ENCODE results near the gene DDX6.
"Not testable (repeated sequence)": the region's sequence is repeated elsewhere in the genome, so short reads cannot be mapped to it uniquely, and the experiment has no call there.

The DDX6 gene

DNA sequence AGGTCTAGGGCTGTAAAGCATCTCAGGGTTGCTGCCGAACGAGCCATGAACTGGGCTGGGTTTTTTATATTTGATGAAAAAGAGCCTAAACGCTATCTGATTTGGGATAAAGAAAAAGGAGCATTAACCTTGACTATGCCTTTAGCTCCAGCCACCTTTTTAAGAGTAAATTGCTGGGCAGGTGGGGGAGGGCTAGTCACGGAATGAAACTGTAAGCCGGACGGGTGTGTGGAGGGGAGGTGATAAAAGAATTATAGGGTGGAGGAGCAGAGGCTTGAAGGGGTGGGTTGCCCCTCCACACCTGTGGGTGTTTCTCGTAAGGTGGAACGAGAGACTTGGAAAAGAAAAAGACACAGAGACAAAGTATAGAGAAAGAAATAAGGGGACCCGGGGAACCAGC is 70.2 kb downstream of the DDX6 start:
- H3K27ac ChIP-seq (ENCODE audit: low read depth, low read length, poor library complexity, severe bottlenecking); H4K20me1 ChIP-seq (ENCODE audit: insufficient read depth, low read length); H3K9ac ChIP-seq (ENCODE audit: low read length); H3K9me2 ChIP-seq (ENCODE audit: low read depth, low read length); H3F3A ChIP-seq (ENCODE audit: insufficient read depth, low read length); H3K9me3 ChIP-seq (ENCODE audit: low read length); H3K4me2 ChIP-seq (ENCODE audit: low read length); H3K36me3 ChIP-seq (ENCODE audit: insufficient read depth, low read length); H3K27me3 ChIP-seq (ENCODE audit: insufficient read depth, low read length); H3K79me2 ChIP-seq (ENCODE audit: insufficient read depth, low read length); H3K4me3 ChIP-seq (ENCODE audit: low read depth, low read length, poor library complexity, severe bottlenecking); H2AFZ ChIP-seq (ENCODE audit: low read length); H3K4me1 ChIP-seq (ENCODE audit: insufficient read depth, low read length, severe bottlenecking): not testable (repeated sequence)

DNA sequence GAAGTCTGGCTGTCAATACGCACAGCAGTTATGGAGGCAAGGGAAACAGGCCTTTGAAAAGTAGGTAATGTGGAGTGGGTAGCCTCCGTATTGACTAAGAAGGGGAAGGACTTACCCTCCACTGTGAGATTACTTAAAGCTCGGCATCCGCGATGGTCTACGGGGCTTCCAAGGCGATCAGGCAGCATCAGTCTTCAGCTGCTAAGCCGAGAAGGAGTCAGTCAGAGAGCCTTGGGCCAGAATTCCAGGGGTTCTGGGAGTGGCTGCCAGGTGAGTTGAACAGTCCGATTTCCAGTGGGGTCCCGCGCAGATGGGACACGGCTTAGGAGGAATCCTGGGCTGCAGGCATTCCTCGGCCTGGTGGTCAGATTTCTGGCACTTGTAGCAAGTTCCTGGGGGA is 70.9 kb downstream of the DDX6 start:
- not testable (repeated sequence) for H3K27me3 ChIP-seq (ENCODE audit: insufficient read depth, low read length); H3K9ac ChIP-seq (ENCODE audit: low read length); H4K20me1 ChIP-seq (ENCODE audit: insufficient read depth, low read length); H3K4me2 ChIP-seq (ENCODE audit: low read length); H3K79me2 ChIP-seq (ENCODE audit: insufficient read depth, low read length); H2AFZ ChIP-seq (ENCODE audit: low read length); H3K27ac ChIP-seq (ENCODE audit: low read depth, low read length, poor library complexity, severe bottlenecking); H3K36me3 ChIP-seq (ENCODE audit: insufficient read depth, low read length); H3K4me3 ChIP-seq (ENCODE audit: low read depth, low read length, poor library complexity, severe bottlenecking); H3F3A ChIP-seq (ENCODE audit: insufficient read depth, low read length); H3K9me2 ChIP-seq (ENCODE audit: low read depth, low read length); H3K9me3 ChIP-seq (ENCODE audit: low read length); H3K4me1 ChIP-seq (ENCODE audit: insufficient read depth, low read length, severe bottlenecking)

DNA sequence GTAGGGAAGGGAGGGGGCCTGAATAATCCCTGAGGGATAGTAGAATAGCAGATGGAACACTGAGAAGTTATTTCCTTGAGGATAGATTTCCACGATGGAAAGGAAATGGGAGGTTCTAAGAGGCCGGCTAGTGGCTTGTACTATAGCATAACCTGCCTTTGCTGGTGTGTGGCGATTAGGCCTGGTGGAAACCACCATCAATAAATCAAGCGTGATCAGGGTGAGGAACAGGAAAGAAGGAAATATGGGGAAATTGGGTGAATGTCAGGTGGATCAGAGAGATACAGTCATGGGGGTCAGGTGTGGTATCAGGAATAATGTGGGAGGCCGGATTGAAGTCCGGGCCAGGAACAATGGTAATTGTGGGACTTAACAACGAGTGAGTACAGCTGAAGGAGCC is 72.4 kb downstream of the DDX6 start:
- not testable (repeated sequence) for H3K36me3 ChIP-seq (ENCODE audit: insufficient read depth, low read length); H3K4me3 ChIP-seq (ENCODE audit: low read depth, low read length, poor library complexity, severe bottlenecking); H3K9me2 ChIP-seq (ENCODE audit: low read depth, low read length); H3K9ac ChIP-seq (ENCODE audit: low read length); H4K20me1 ChIP-seq (ENCODE audit: insufficient read depth, low read length); H3F3A ChIP-seq (ENCODE audit: insufficient read depth, low read length); H3K4me1 ChIP-seq (ENCODE audit: insufficient read depth, low read length, severe bottlenecking); H3K79me2 ChIP-seq (ENCODE audit: insufficient read depth, low read length); H3K27me3 ChIP-seq (ENCODE audit: insufficient read depth, low read length); H2AFZ ChIP-seq (ENCODE audit: low read length); H3K9me3 ChIP-seq (ENCODE audit: low read length); H3K27ac ChIP-seq (ENCODE audit: low read depth, low read length, poor library complexity, severe bottlenecking); H3K4me2 ChIP-seq (ENCODE audit: low read length)

DNA sequence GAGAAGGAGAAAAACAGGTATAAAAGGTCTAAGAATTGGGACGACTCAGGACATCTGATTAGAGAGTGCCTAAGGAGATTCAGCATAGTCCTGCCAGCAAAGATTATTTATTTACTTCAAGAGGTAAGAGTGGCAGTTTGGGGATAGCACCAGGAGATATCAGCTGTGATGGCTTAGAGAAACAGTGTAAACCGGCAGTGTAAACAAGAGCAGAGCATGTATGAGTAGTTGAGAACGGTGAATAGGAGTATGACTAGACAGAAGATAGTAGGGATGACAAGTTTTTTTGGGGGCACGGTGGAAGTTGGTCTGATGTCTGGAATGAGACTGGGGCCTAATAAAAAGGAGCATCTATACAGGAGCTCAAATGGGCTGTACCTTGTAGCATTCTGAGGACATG is 73.2 kb downstream of the DDX6 start:
- H3F3A ChIP-seq (ENCODE audit: insufficient read depth, low read length); H3K4me3 ChIP-seq (ENCODE audit: low read depth, low read length, poor library complexity, severe bottlenecking); H3K27me3 ChIP-seq (ENCODE audit: insufficient read depth, low read length); H3K9ac ChIP-seq (ENCODE audit: low read length); H4K20me1 ChIP-seq (ENCODE audit: insufficient read depth, low read length); H3K4me2 ChIP-seq (ENCODE audit: low read length); H3K27ac ChIP-seq (ENCODE audit: low read depth, low read length, poor library complexity, severe bottlenecking); H3K4me1 ChIP-seq (ENCODE audit: insufficient read depth, low read length, severe bottlenecking); H3K9me2 ChIP-seq (ENCODE audit: low read depth, low read length); H3K9me3 ChIP-seq (ENCODE audit: low read length); H3K36me3 ChIP-seq (ENCODE audit: insufficient read depth, low read length); H3K79me2 ChIP-seq (ENCODE audit: insufficient read depth, low read length); H2AFZ ChIP-seq (ENCODE audit: low read length): not testable (repeated sequence)

DNA sequence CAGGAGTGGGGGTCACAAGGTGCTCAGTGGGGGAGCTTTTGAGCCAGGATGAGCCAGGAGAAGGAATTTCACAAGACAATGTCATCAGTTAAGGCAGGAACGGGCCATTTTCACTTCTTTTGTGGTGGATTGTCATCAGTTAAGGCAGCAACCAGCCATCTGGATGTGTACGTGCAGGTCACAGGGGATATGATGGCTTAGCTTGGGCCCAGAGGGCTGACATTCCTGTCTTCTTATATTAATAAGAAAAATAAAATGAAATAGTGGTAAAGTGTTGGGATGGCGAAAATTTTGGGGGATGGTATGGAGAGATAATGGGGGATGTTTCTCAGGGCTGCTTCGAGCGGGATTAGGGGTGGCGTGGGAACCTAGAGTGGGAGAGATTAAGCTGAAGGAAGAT is 73.7 kb downstream of the DDX6 start:
- not testable (repeated sequence) for H3K27ac ChIP-seq (ENCODE audit: low read depth, low read length, poor library complexity, severe bottlenecking); H3K4me2 ChIP-seq (ENCODE audit: low read length); H3K4me3 ChIP-seq (ENCODE audit: low read depth, low read length, poor library complexity, severe bottlenecking); H3K27me3 ChIP-seq (ENCODE audit: insufficient read depth, low read length); H3K4me1 ChIP-seq (ENCODE audit: insufficient read depth, low read length, severe bottlenecking); H2AFZ ChIP-seq (ENCODE audit: low read length); H3F3A ChIP-seq (ENCODE audit: insufficient read depth, low read length); H3K9me3 ChIP-seq (ENCODE audit: low read length); H3K79me2 ChIP-seq (ENCODE audit: insufficient read depth, low read length); H3K9ac ChIP-seq (ENCODE audit: low read length); H4K20me1 ChIP-seq (ENCODE audit: insufficient read depth, low read length); H3K36me3 ChIP-seq (ENCODE audit: insufficient read depth, low read length); H3K9me2 ChIP-seq (ENCODE audit: low read depth, low read length)

DNA sequence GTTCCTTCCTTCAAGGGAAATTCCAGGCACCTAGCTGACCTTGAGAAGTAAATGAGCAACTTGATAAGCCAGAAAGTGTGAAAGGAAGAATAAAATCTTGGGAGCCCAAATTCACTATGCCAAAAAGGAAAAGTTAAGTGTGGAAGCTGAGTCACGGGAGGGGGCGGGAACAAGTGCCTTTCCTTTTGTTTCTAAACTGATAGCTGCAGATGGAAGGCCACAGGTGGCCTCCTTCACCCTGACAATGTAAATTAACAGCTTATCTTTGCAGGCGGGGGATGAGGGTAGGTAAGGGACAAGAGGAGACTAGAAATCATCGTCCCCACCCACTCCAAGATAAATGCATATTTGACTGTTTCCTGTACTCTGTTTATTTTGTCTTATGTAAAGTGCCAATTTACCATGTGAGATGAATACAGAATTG is 75.1 kb downstream of the DDX6 start:
- Histone ChIP-seq H3K9me3 (ENCODE audit: low read length) (no peaks in the 10 kb centered on the region), H2AFZ (ENCODE audit: low read length) (no peak overlapping the region), H3K36me3 (ENCODE audit: insufficient read depth, low read length) (no peaks in the 10 kb centered on the region), H3K9me2 (ENCODE audit: low read depth, low read length) (no peaks in the 10 kb centered on the region), H3K4me2 (ENCODE audit: low read length) (peak overlapping the region; percentile 26; the same call in 1 of the 2 replicates), H3F3A (ENCODE audit: insufficient read depth, low read length) (no peaks in the 10 kb centered on the region), H4K20me1 (ENCODE audit: insufficient read depth, low read length) (no peaks in the 10 kb centered on the region), H3K27ac (ENCODE audit: low read depth, low read length, poor library complexity, severe bottlenecking) (peak overlapping the region; percentile 49), H3K79me2 (ENCODE audit: insufficient read depth, low read length) (no peaks in the 10 kb centered on the region), H3K4me3 (ENCODE audit: low read depth, low read length, poor library complexity, severe bottlenecking) (no peak overlapping the region), H3K9ac (ENCODE audit: low read length) (no peak overlapping the region), H3K27me3 (ENCODE audit: insufficient read depth, low read length) (no peaks in the 10 kb centered on the region), H3K4me1 (ENCODE audit: insufficient read depth, low read length, severe bottlenecking) (peaks cover 10% of the 10 kb centered on the region)
- no peak for TF ChIP-seq EZH2 (IDR thresholded peaks at IDR 0.05; ENCODE audit: borderline replicate concordance, low read length)
- TF ChIP-seq, protein P1, sequence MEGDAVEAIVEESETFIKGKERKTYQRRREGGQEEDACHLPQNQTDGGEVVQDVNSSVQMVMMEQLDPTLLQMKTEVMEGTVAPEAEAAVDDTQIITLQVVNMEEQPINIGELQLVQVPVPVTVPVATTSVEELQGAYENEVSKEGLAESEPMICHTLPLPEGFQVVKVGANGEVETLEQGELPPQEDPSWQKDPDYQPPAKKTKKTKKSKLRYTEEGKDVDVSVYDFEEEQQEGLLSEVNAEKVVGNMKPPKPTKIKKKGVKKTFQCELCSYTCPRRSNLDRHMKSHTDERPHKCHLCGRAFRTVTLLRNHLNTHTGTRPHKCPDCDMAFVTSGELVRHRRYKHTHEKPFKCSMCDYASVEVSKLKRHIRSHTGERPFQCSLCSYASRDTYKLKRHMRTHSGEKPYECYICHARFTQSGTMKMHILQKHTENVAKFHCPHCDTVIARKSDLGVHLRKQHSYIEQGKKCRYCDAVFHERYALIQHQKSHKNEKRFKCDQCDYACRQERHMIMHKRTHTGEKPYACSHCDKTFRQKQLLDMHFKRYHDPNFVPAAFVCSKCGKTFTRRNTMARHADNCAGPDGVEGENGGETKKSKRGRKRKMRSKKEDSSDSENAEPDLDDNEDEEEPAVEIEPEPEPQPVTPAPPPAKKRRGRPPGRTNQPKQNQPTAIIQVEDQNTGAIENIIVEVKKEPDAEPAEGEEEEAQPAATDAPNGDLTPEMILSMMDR (IDR thresholded peaks at IDR 0.05; ENCODE audit: low read length): no peak

Data from OCI-LY1 (cell line).